Activated effector memory CD4-positive, alpha-beta T cell treated with Interleukin-2 at 50 U/mL for 16 hours (primary cell): ENCODE measurements around the gene FLT4.
"Not testable (repeated sequence)": the region's sequence is repeated elsewhere in the genome, so short reads cannot be mapped to it uniquely, and the experiment has no call there.

Experiments
- DNase-seq: peaks from one replicate; pipeline ENCODE4 v3.0.0-alpha.2; 2020

Gene FLT4

GRCh38 chr5:180649297-180650039 is at the start of gene FLT4:
Gene FLT4 (minus strand): TSS chr5:180649600. CDS start chr5:180649545, 55 bp downstream.
- no peak for DNase-seq

- no peak for DNase-seq
These were observed 49.6 kb upstream of the FLT4 start for GRCh38 chr5:180699042-180699441.

GRCh38 chr5:180696116-180696515 is 46.7 kb upstream of the FLT4 start:
- no peak for DNase-seq

GRCh38 chr5:180692429-180692828 is 43.0 kb upstream of the FLT4 start:
- DNase-seq: no peak

GRCh38 chr5:180691046-180691445 is 41.6 kb upstream of the FLT4 start:
- no peak for DNase-seq

- no peak for DNase-seq
These were observed 41.2 kb upstream of the FLT4 start for GRCh38 chr5:180690562-180690961.

- DNase-seq: no peak
These were observed 40.4 kb upstream of the FLT4 start for GRCh38 chr5:180689775-180690174.

GRCh38 chr5:180689071-180689694 is 39.8 kb upstream of the FLT4 start:
- peak; percentile 9 for DNase-seq

GRCh38 chr5:180688330-180689070 is 39.1 kb upstream of the FLT4 start:
- no peak for DNase-seq

GRCh38 chr5:180686799-180687198 is 37.4 kb upstream of the FLT4 start:
- not testable (repeated sequence) for DNase-seq

GRCh38 chr5:180684623-180685161 is 35.3 kb upstream of the FLT4 start:
- DNase-seq: no peak

GRCh38 chr5:180683220-180683922 is 34.0 kb upstream of the FLT4 start:
- no peak for DNase-seq

GRCh38 chr5:180682560-180682959 is 33.2 kb upstream of the FLT4 start:
- no peak for DNase-seq

GRCh38 chr5:180682008-180682407 is 32.6 kb upstream of the FLT4 start:
- not testable (repeated sequence) for DNase-seq

- not testable (repeated sequence) for DNase-seq
These were observed 28.9 kb upstream of the FLT4 start for GRCh38 chr5:180678319-180678718.

- no peak for DNase-seq
These were observed 25.7 kb upstream of the FLT4 start for GRCh38 chr5:180675036-180675635.

- DNase-seq: not testable (repeated sequence)
These were observed 24.7 kb upstream of the FLT4 start for GRCh38 chr5:180674090-180674475.

- no peak for DNase-seq
These were observed 24.1 kb upstream of the FLT4 start for GRCh38 chr5:180673371-180674089.

GRCh38 chr5:180671958-180672524 is 22.6 kb upstream of the FLT4 start:
- DNase-seq: not testable (repeated sequence)

- DNase-seq: no peak
These were observed 21.4 kb upstream of the FLT4 start for GRCh38 chr5:180670586-180671359.

- DNase-seq: no peak
These were observed 20.8 kb upstream of the FLT4 start for GRCh38 chr5:180670157-180670556.
